HEK293 (cell line): ENCODE data around the gene MXRA8.

ENCODE experiments used
- SP2 ChIP-seq: fragments of 450-650 bp; formaldehyde crosslinking; IDR thresholded peaks from 2 replicates; pipeline ENCODE4 v1.5.1; 2016; ENCODE audit warnings: missing biosample characterization, missing genetic modification characterization
- ZNF248 ChIP-seq: fragments of 450-650 bp; formaldehyde crosslinking; IDR thresholded peaks from 2 replicates; pipeline ENCODE4 v1.5.1; 2017; ENCODE audit warnings: missing biosample characterization, missing genetic modification characterization
- ZNF366 ChIP-seq: fragments of 450-650 bp; formaldehyde crosslinking; conservative IDR thresholded peaks from 2 replicates; pipeline ENCODE4 v1.5.1; 2016; ENCODE audit warnings: missing biosample characterization, missing genetic modification characterization
- ZNF549 ChIP-seq: fragments of 450-650 bp; IDR thresholded peaks from 2 replicates; pipeline ENCODE4 v1.5.1; 2018; ENCODE audit warnings: missing biosample characterization, missing genetic modification characterization, mild to moderate bottlenecking, inconsistent platforms, moderate library complexity
- ZNF660 ChIP-seq: fragments of 450-650 bp; IDR thresholded peaks from 2 replicates; pipeline ENCODE4 v1.5.1; 2018; ENCODE audit warnings: missing biosample characterization, mild to moderate bottlenecking, missing genetic modification characterization
- TF ChIP-seq, protein P1 (sequence below): fragments of 450-650 bp; formaldehyde crosslinking; IDR thresholded peaks from 2 replicates; pipeline ENCODE4 v1.5.1; 2016; ENCODE audit warnings: missing biosample characterization, missing genetic modification characterization

DNA sequence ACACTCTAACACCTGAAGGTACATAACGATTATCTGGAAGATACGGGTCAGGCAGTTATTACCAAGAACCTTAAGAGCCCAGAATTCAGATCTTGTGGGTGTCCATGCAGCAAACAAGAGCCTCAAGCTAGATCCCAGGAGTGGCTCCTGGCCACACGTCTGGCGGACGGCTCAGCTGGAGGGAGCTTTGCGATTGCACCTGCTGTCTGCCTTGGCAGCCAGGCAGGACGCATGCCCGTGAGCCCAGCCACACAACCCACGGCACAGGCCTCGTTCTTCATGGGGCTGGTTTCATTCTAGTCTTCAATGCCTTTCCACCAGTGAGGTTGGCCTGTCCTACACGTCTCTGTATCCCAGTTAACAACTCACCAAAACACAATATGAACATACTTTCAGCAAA, 35.1 kb upstream of the MXRA8 start:
- TF ChIP-seq ZNF660 (tag by site-specific recombination) (no peak), ZNF248 (tag by site-specific recombination) (no peak), ZNF549 (no peak), ZNF366 (no peak), SP2 (tag by site-specific recombination) (no peak)
- TF ChIP-seq, protein P1, sequence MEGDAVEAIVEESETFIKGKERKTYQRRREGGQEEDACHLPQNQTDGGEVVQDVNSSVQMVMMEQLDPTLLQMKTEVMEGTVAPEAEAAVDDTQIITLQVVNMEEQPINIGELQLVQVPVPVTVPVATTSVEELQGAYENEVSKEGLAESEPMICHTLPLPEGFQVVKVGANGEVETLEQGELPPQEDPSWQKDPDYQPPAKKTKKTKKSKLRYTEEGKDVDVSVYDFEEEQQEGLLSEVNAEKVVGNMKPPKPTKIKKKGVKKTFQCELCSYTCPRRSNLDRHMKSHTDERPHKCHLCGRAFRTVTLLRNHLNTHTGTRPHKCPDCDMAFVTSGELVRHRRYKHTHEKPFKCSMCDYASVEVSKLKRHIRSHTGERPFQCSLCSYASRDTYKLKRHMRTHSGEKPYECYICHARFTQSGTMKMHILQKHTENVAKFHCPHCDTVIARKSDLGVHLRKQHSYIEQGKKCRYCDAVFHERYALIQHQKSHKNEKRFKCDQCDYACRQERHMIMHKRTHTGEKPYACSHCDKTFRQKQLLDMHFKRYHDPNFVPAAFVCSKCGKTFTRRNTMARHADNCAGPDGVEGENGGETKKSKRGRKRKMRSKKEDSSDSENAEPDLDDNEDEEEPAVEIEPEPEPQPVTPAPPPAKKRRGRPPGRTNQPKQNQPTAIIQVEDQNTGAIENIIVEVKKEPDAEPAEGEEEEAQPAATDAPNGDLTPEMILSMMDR (tag by site-specific recombination), result no peak
